HG03045 (cell line): ENCODE measurements around the gene ROBO1.

Experiments
- ATAC-seq: cut with Tn5 transposase; IDR thresholded peaks from one replicate; pipeline ENCODE4 v1.9.1; 2021; ENCODE audit warnings: mild to moderate bottlenecking, moderate library complexity; ENCODE audit not compliant: unreplicated experiment

Gene ROBO1

GRCh38 chr3:79672075-79672474, 95.7 kb downstream of the ROBO1 start:
- no peak for ATAC-seq

GRCh38 chr3:79670178-79670577, 97.6 kb downstream of the ROBO1 start:
- ATAC-seq = no peak

- ATAC-seq = no peak
These were observed 103.3 kb downstream of the ROBO1 start for GRCh38 chr3:79664455-79664854.

GRCh38 chr3:79661896-79662295, 105.9 kb downstream of the ROBO1 start:
- ATAC-seq = no peak

DNA sequence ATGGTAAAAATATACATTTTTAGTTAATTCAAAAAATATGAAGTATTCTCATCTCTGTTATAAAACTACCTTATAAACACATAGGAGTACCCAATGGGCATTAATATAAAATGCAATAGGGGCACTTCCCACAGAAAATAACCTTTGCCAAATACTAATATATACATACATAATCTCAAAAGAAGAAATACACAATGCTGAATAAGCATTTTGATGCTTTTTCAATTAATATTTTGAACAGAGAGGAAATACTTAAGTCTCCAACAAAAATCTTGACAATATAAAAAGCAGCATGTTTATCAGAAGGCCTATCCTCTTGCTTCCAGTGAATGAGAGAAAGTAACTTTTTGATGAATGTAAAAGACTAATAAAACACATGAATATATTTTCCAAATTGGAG, 110.7 kb downstream of the ROBO1 start:
- ATAC-seq = no peak

GRCh38 chr3:79654019-79654418, 113.8 kb downstream of the ROBO1 start:
- ATAC-seq = no peak

- ATAC-seq = no peak
These were observed 114.5 kb downstream of the ROBO1 start for GRCh38 chr3:79653266-79653830.

DNA sequence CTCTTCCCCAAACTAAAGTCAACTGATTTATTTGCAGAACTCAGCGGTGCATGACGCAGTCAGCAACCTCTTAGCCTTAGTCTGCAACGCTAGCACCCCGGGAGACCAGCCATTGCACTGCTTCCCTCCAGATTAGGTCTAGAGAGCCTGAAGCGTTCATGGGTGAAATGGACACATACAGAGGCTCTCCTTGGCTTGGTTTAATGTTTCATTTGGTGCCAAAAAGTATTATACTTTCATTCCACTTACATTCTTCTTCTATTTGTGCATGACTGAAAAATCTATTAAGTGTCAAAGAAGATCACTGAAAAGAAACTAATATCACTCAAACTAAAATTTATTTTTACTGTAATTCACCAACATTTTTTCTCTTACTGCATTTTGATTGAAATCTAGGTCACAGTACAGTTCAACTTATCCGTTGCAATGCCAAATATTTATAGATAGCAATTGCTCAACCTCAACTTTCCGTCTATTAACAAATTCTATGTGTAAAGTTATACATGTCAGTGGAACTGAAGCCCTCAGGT, 116.2 kb downstream of the ROBO1 start:
- no peak for ATAC-seq

DNA sequence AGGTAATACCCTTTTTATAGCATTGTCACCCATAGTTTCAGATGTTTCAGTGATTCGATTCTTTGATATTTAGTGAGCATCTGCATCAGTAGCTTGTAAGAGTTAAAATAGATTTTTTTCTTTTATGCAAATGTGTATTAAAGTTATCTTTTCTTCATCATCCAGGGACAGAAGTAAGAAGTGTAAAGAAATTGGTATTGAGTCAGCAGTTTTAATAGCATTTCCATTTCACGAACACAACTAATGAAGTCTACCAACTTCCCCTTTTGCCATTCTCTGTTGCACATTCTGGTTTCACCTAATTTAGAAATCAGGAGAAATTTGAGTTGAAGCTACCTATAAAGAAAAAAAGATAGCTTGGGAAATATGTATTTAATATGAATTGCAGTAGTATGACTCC, 127.9 kb downstream of the ROBO1 start:
- ATAC-seq = no peak

DNA sequence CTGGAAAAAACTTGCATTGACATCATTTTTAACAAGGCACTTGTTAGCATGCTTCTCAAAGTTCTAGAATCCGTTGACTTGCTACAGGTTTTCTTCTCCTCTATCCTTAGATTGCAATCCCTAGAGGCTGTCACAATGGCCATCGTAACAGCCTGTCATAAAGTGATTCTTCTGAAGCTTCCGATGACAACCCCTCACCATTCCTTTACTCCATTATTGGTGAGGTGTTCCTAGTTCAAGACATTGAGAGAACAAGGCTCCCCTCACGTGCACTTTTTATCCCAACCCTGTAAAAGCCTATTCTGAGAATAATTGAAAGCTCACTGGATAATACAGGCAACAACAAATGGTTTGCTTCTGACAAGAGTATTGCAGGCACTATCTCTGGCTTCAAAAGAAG, 131.4 kb downstream of the ROBO1 start:
- ATAC-seq = no peak

- no peak for ATAC-seq
These were observed 135.0 kb downstream of the ROBO1 start for GRCh38 chr3:79632842-79633241.

DNA sequence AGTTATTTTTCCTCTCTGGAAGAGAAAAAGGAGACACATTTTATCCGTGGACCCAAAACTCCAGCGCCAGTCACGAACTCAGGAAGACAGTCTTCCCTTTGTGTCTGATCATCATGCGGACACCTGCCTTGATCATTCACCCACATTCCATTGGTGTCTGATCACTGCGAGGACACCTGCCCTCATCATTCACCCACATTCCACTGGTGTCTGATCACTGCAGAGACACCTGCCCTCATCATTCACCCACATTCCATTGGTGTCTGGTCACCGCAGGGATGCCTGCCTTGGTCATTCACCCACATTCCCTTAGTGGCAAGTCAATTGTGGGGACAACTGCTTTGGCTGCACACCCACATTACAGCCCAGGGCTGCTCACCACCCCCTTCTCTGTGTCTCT, 148.9 kb downstream of the ROBO1 start:
- ATAC-seq = no peak

- no peak for ATAC-seq
These were observed 161.4 kb downstream of the ROBO1 start for GRCh38 chr3:79606414-79606813.

DNA sequence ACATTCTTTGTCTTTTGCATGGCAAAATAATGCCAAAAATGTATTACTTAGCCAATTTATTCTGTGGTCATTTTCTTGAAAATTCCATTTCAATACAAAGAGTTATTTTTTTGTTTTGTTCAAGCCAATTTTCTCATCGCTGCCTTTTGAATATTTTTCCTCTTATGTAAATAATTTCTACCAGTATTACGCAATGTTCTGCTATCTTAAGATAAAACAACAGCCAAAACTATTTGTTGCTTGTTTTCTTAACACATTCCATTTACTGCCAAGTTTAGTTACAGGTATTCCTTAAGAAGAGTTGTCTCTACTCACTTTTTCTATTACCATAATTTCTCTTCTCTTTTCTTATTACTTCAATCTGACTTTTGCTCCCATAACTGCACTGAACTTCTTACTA, 163.1 kb downstream of the ROBO1 start:
- ATAC-seq = no peak

DNA sequence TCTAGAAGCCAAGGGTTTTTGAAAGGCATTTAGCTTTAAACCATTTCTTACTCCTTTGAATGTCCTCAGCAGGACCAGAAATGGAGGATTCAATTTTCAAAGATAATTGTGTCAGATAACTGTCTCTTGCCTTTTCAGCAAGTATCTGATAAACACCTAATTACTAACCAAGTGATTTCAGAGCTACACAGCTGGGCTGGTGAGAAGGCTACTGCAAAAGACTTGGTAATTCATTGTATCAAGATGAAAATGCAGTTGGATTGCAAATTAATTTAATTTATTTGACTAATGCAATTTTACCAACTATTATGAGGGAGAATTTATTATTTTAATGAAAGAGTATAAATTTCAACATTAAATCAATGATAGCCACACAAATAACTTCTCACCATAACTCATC, 165.4 kb downstream of the ROBO1 start:
- ATAC-seq = no peak

DNA sequence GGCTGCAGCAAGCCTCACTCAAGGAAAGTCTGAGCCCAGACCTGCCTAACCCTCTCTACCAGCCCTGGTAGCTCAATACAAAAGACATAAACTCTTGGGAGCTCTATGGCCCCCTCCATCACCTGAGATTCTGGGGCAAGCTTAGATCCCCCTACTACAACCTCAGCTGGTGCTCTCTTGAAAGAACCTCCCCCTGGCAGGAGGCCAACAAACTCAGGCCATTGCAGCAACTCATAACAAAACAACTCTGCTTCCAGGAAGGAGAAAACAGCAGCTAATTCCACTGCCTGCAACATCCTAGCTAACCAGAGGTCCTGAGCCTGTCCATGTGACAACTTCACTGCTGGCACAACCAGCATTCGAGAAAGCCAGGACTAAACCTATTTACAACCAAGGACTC, 169.2 kb downstream of the ROBO1 start:
- ATAC-seq = no peak

- ATAC-seq = no peak
These were observed 170.1 kb downstream of the ROBO1 start for GRCh38 chr3:79597709-79598108.

DNA sequence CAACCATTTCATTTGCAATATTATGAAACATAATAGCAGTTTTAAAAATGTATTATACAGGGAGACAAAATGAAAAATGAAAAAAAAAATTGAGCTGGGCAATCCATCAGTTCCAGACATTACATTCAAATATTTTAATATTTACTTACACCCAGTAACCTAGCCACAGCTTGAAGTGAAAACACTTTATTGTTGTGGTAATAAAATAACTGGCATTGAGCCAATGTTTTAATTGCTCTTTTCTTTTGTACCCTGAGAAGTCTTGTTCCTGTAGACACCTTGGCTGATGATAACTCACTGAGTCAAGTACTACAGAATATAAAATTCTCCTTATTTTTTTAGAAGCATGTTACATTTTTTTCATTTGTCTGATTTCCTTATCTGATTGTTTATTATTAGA, 180.6 kb downstream of the ROBO1 start:
- ATAC-seq = no peak

- no peak for ATAC-seq
These were observed 181.6 kb downstream of the ROBO1 start for GRCh38 chr3:79586232-79586631.

DNA sequence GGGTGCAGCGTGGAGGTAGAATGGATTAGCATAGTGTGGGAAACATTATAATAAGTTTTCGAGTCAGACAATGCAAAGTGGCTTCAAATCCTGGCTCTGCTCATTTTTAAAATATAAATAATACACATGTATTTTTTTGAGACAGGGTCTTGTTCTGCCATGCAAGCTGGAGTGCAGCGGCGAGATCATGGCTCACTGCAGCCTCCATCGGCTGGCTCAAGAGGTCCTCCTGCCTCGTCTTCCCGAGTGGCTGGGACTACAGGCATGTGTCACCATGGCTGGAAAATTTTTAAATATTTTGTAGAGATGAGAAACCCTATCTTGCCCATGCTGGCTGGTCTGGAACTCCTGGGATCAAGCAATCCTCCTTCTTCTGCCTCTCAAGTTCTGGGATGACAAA, 194.9 kb downstream of the ROBO1 start:
- no peak for ATAC-seq

GRCh38 chr3:79568938-79569337, 198.9 kb downstream of the ROBO1 start:
- ATAC-seq = no peak

DNA sequence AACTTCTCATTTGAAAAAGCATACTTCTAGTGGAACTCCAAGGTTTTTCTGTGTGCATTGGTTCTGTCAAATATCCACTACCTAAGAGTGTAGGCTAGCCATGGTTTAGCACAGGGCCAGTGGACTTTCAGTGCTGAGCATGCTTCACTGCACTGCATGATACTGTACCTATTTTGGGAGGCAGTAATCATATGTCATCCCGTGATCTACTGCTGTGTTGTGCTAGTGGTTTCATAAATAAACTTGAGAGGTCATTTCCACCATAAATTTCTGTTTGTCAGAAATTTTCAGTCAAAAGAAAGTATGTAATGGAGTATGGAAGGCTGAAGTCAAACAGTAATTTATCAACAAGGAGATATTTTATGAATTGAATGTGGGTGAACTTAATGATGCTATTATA, 203.6 kb downstream of the ROBO1 start:
- ATAC-seq = no peak

- no peak for ATAC-seq
These were observed 207.1 kb downstream of the ROBO1 start for GRCh38 chr3:79560698-79561097.
